HG02981 (cell line): ENCODE measurements around the gene ARFIP1.

ENCODE experiments used
- ATAC-seq: cut with Tn5 transposase; IDR thresholded peaks from one replicate; pipeline ENCODE4 v1.9.1; 2021; ENCODE audit warnings: mild to moderate bottlenecking, moderate library complexity; ENCODE audit not compliant: unreplicated experiment

ARFIP1 gene

DNA sequence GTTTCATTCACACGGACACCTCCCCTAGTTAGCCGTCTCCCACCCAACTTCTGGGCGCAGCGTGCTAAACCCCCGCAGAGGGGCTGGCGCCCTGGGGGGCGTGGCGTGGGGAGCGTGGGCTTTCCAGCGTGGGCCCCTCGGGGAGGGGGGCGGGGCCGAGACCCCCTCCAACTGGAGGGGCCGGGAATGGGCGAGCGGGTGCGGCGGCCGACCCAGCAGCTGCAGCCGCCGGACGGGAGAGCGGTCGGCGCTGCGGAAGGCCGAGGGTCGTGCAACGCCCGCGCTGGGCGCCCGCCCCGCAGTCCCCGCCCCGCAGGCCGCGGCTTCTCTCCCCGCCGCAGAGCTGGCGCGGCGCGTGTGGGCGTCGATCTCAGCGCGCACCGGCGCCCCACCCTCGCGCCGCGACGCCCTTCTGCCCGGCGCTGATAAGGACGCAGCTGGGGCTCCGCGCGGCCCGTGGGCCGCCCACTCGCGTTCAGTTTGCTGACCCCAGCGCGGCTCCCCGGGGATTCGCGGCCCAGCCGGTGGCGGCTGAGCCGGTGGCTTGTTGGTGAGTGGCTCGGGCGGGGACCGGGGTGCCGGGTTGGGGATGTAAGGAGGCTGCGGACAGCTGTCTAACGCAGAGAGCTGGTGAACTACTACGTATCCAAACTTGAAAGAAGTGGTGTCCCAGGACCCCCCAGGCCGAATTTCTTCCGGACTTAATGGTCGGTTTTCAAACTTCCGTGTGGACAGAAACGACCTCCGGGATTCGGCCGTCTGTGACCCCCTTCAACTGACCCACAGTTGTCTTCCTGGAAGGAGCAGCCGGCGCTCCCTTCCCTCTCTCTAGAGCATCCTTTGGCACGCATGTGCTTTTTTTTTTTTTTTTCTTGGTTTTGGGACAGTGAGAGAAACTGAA is 157.8 kb downstream of the ARFIP1 start:
- ATAC-seq = no peak

DNA sequence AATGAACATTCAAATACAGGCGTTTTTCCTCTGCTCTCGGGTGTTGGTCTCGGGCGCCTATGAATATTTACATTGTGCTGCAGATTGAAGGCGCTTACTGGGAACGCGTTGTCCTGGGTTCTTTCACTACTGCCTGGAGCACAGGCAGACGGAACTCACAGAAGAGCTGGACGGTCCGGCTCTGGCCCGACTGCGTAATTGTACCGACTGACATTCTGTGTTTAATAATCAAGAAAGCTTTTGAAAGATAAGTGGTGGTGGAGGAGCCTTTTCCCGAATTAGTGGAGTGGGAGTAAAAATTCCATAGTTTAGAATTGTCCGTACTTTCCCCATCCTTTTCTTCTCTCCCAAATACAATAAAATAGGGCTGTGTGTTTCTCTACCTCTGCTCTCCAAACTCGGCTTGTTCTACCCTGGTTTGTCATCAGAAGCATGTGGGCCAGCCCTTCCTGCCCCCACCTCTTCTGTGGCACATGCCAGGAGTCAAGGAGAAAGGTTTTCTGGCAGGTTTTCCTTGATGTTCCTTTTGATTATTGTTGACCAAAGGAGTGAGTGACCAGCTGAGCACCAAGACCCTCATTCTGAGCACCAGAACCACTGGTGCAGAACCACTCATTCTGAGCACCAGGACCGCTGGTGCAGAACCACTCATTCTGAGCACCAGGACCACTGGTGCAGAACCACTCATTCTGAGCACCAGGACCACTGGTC is 158.6 kb downstream of the ARFIP1 start:
- no peak for ATAC-seq

DNA sequence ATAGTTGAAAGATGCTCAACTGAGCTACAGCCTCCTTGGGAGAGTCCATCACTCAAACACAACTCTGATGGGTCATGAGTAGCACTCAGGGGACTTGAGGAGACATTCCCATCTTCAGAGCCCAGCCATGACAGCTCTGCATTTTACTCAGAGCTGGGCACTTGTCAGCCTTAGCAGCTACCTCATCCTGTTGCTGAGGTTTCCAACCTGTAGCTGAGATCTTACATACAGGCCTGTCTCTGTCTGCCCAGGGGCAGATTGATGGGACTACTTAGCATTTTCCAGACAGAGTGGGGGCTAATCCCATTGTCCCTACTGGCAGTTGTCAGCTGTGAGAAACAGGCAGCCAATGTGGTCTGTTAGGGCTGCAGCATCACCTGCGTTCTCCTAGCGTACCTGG is 159.9 kb downstream of the ARFIP1 start:
- no peak for ATAC-seq

GRCh38 chr4:152940461-152940860 is 160.7 kb downstream of the ARFIP1 start:
- ATAC-seq = no peak

DNA sequence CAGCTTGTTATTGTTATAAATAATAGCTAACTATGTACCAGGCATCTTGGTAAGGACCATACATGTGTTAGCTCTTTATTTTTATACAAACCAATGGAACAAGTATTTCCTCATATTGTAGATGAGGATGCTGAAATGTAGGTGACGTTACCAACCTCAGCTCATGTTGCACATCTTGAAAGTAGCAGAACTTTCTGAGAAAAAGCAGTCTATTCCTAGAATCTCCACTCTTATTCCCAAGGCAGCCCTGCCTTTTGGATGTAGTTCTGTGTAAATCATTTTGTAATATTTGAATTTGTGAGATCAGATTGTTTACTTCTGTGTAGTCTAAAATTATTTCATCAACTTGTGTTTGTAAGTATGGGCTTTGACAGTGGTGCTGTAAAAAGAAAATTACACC is 161.7 kb downstream of the ARFIP1 start:
- ATAC-seq = no peak

GRCh38 chr4:152942346-152942745 is 162.6 kb downstream of the ARFIP1 start:
- ATAC-seq = no peak

DNA sequence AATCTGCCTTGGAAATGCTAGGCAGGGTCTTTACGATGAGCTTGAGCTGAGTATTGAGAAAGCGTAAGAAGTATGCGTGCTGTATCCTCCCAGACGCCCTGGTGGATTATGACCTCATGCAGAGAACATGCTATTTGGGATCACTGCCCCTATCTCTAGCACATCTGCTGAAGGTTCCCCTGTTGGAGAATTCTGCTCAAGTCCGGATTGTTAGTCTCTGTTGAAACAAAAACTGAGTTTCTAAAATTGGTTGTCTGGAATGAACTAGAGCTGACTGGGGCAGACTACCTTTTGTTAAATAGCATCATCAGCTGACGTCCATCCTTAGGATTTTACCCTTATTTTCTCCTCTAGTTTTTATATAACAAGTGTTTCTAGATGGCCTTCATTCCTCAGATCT is 163.9 kb downstream of the ARFIP1 start:
- no peak for ATAC-seq

DNA sequence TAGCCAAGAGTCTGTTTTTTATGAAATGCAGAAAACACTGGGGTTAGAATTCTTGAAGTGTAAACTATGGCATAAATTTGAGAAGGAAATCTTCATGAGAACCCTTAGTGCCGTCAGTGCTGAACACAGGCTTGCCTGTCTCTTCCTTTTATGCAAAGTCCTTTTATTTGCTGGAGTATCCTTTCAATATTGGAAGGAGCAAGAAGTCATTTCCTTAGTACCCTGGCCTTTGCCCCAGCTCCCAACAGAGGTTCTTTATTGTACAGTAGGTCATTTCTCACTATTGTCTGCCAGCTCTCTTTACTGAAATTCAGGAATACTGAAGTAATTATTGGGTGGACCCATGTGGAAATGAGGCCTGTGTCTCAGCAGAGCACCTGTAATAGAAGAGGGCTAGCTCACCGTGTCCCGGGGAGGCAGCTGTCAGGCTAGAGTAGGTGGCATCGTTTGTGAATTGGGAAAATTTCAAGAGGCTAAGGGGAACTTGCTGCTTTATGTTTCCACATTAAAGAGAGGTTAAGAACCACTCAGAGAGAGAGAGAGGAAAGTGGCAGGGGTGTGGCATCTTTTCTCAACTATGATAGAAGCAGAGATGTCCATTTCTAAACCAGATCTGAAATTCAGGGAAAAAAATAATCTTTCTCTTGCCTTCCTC is 165.0 kb downstream of the ARFIP1 start:
- ATAC-seq = no peak

DNA sequence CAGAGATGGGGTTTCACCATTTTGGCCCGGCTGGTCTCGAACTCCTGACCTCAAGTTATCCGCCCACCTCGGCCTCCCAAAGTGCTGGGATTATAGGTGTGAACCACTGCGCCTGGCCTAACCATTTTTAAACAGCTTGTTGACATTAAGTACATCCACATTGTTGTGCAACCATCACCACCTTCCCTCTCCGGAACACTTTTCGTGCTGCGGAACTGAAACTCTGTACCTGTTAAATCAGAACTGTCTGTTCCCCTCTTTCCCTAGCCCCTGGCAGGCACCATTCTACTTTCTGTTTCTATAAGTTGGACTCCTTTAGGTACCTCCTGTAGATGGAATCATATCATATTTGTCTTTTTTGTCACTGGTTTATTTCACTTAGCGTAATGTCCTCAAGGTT is 165.9 kb downstream of the ARFIP1 start:
- ATAC-seq = no peak

- no peak for ATAC-seq
Measured at GRCh38 chr4:152946446-152946845, 166.7 kb downstream of the ARFIP1 start.

- no peak for ATAC-seq
Measured at GRCh38 chr4:152947311-152947710, 167.6 kb downstream of the ARFIP1 start.

- ATAC-seq = no peak
Measured at GRCh38 chr4:152949930-152950329, 170.2 kb downstream of the ARFIP1 start.

DNA sequence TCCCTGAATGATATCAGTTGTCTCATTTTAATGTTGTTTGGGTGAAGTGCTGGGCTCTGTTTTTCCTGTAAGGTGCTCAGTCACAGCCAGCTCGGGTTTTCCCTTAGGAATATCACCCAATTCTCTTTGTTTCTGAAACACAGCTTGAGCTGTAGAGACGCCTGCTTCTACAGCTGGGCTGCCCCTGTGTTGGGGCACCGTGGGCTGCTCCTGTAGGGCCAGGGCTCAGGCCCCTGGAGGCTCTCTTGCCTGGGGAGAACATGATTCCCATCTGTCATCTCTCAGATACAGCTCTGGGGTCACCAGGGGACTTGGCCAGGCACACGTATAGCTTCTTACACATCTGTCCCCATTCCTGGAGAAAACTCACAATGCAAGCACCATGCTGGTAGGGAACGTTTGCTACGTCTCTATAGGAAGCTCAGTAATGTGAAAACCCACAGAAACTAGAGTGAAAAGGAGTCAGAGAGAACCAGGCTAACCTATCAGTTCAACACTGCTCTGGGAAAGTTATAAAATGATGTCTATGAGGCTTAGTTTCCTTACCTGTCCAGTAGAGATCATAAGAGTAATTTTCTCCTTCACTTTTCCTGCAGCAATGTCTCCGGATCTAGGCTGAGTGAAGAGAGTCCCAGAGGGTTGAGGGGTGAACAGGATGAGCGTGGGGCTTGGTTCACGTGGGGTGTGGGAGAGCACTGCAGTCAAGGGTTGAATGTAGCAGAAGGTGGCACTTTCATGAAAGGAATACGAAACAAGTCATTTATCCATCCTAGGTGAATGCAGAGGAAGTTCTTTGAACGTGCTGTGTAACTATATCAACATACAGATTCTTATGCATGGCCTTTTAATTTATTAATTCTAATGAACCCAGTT is 170.9 kb downstream of the ARFIP1 start:
- no peak for ATAC-seq

DNA sequence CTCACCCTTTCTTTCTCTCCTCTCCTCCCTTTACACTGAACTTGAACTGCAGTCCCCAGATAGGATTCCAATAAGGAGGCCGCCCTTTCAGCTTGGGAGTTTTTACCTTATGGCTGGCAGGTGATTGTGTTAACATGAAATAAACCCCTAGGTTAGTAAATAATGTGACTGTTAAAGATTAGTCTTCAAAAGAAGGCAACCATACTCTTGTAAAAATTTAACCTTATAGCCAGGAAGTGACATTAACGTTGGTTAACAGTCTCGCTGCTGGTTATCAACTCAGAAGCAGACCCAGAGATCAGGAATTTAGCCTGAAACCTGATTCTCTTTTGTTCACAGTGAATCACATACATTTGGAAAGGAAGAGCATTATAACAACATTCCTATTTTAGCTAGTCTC is 171.6 kb downstream of the ARFIP1 start:
- no peak for ATAC-seq

GRCh38 chr4:152953514-152953913 is 173.8 kb downstream of the ARFIP1 start:
- no peak for ATAC-seq

DNA sequence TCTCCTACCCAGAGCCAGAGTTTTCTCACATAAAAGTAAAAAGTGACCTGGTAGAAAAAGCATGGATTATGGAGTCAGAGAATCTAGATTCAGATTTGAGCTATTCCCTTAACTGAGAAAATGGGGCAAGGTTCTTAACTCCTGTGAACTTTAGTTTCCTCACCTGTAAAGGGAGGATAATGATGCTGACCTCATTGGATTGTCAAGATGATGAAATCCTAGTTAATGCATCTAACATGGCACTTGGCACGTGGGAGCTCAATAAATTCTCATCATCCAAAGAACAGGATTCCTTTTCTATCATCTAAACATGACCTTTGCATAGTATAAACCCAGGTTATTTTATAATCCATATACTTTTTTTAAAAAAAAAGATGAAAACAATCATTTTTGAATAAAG is 175.0 kb downstream of the ARFIP1 start:
- ATAC-seq = no peak

DNA sequence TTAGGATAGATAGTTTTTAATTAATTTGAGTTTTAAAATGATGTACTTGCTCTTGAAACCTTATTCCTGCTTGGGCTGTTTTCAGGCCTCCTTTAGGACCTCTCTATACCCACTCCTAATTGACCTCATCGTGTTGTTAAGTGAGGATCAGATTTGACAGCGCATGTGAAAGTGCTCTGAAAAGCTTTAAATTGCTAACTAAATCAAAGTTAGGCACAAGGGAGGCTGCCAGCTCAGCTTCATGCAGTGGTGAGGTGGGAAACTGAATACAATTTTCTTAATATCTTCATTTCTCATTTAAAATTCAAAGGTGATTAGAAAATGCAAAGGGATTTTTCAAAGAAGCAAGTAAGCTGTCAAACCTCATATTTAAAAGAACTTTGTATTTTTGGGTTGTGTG is 176.4 kb downstream of the ARFIP1 start:
- ATAC-seq = no peak

DNA sequence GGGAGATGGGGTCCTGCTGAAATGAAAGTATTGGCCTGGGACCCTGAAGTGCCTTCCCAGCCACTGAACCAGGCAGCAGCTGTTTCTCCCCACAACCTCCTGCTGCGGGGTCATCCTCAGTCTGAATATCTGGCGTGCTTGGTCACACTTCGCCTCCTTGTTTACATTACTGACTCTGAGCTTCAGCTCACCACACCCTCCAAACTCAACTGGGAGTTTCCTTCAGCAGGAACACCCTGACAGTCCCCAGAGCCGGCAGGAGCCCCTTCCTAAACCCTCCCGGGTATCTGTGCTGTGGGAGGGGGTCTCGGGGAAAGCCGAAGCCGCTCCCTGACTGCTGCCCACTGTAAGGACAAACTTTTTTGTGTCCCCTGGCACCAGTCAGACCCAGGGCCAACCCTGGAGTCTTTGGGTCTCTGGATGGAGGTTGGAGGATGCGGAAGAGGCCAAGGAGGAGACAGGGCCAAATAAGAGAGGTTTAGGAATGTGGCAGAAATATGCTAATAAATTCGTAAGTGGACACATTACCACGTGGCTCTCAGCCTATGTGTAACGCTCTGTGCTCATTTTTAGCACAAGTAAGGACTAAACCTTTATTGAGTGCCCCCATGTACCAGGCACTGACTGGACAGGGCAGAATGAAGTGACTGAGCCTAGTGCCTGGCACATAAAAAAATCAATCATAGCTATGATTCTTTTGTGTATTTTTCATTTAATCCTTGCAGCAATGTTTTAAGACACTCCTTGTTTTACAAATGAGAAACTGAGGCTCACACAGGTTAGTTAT is 177.1 kb downstream of the ARFIP1 start:
- ATAC-seq = no peak

DNA sequence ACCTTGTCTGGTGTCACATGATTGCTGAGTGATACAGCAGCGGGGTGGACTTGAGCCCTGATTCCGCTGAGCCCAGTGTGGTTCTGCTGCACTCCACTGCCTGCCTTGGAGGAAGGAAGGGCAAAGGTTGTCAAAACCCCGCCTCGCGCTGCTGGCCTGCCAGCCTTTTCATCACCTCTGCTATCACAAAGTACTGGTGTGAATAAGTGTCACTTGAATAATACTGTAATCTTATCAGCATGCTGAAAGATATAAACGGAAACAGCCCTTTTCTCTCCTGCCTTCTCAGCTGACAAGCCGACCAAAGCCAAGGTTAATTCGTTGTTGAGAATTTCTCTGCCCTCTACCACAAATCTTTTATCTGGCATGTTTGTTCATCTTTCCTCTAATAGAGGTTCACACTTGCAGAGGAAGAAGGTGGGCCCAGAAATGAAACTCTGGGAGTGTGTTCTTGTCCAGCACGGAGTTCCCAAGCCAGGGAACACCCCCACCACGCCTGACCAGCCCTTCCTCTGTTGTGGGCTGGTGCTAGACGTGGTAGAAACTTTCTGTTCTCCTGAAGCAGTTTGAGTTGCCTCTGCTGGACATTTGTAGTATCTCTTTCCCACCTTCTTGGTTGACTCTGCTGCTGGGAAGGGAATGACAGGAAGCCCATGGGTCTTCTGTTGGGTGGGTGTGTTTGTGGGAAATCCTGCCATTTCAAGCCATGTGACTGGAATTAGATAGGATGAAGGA is 177.8 kb downstream of the ARFIP1 start:
- ATAC-seq = no peak
